HepG2 (cell line): Measurements from ENCODE around the gene LYPD4. TPM values are rescaled to one million over a fixed set of nuclear protein-coding genes. Genes with fewer than 3 reads are reported as not detected.

Experiments
- ATAC-seq: fragments of 200-7000 bp; cut with Tn5 transposase; 3 replicates; pipeline ENCODE4 v1.9.1; 2020; ENCODE audit warnings: mild to moderate bottlenecking, moderate library complexity
- BruUV-seq: library from RNA; stranded (reverse); fragments of 400-500 nt; replicated peaks from 2 replicates; lab custom pipeline; 2021; lab: Mats Ljungman, UMichigan
- CTCF ChIA-PET: fragments of 300-600 bp; formaldehyde crosslinking; extraction: SDS; loops from one replicate; lab custom pipeline; 2021; ENCODE audit warnings: low total read pairs, inconsistent platforms, low intra/inter-chr PET ratio; lab: Yijun Ruan, JAX
- POLR2A ChIA-PET: fragments of 350-600 bp; sonication (Branson Sonifier 250); formaldehyde crosslinking; loops from one replicate; lab custom pipeline; 2020; ENCODE audit warnings: antibody characterized with exemption, inconsistent platforms; lab: Yijun Ruan, JAX
- DNase-seq: peaks from one replicate; pipeline ENCODE4 v3.0.0-alpha.2; 2015; ENCODE audit warnings: low spot score
- FAIRE-seq: peaks from 3 replicates; lab custom pipeline; 2011; peaks lifted over from hg19 to GRCh38; lab: Jason Lieb, UNC
- H2AFZ ChIP-seq: one replicate; pipeline ENCODE4 v1.6.1; 2011; ENCODE audit warnings: low read length, inconsistent platforms
- H3K27ac ChIP-seq: fragments of 300-600 bp; 3 replicates; pipeline ENCODE4 v1.8.0; 2011; ENCODE audit warnings: mixed run types, mild to moderate bottlenecking, mixed read lengths, low read length, inconsistent platforms; ENCODE audit not compliant: insufficient read depth; ENCODE audit errors: extremely low read length
- H3K27me3 ChIP-seq, 2 experiments: fragments of 200-600 bp in 1 of 2; 2 replicates in 1 of 2; 3 replicates in 1 of 2; pipeline versions ENCODE4 v1.6.0 to v1.8.0; 2011; ENCODE audit warnings: low read length in 2 of 2, mild to moderate bottlenecking in 2 of 2, moderate library complexity in 2 of 2, inconsistent platforms in 1 of 2; ENCODE audit not compliant: insufficient read depth in 2 of 2, control insufficient read depth in 1 of 2
- H3K36me3 ChIP-seq, 2 experiments: fragments of 200-600 bp in 1 of 2; replicated peaks in 1 of 2; 2 replicates in 1 of 2; 3 replicates in 1 of 2; pipeline versions ENCODE4 v1.5.1 to v1.8.0; 2011; ENCODE audit warnings: low read length in 2 of 2, inconsistent platforms in 1 of 2; ENCODE audit not compliant: insufficient read depth in 2 of 2, control insufficient read depth in 1 of 2
- H3K4me1 ChIP-seq: 2 replicates; pipeline ENCODE4 v1.5.1; 2012; ENCODE audit warnings: low read length, inconsistent platforms; ENCODE audit not compliant: insufficient read depth
- H3K4me2 ChIP-seq: 2 replicates; pipeline ENCODE4 v1.6.0; 2011; ENCODE audit warnings: low read depth, low read length, inconsistent platforms
- H3K4me3 ChIP-seq, 3 experiments: fragments of 200-600 bp in 1 of 3; sonication (generic), shearing (Covaris generic) in 1 of 3; replicated peaks in 1 of 3; 2 replicates each; pipeline ENCODE4 v1.5.1; 2011 to 2016; ENCODE audit warnings: low read length in 3 of 3, inconsistent platforms in 2 of 3, low read depth in 2 of 3, mild to moderate bottlenecking in 2 of 3, control low read depth in 1 of 3, mixed read lengths in 1 of 3; ENCODE audit not compliant: insufficient read depth in 1 of 3
- H3K79me2 ChIP-seq: one replicate; pipeline ENCODE4 v1.6.1; 2011; ENCODE audit warnings: low read length, inconsistent platforms; ENCODE audit not compliant: insufficient read depth
- H3K9ac ChIP-seq: 2 replicates; pipeline ENCODE4 v1.6.0; 2011; ENCODE audit warnings: mild to moderate bottlenecking, low read depth, low read length, inconsistent platforms; ENCODE audit not compliant: insufficient read depth
- H3K9me3 ChIP-seq: 2 replicates; pipeline ENCODE4 v1.5.1; 2012; ENCODE audit warnings: mild to moderate bottlenecking, low read length
- H4K20me1 ChIP-seq: 2 replicates; pipeline ENCODE4 v1.6.0; 2011; ENCODE audit warnings: inconsistent platforms, mild to moderate bottlenecking, low read length, moderate library complexity; ENCODE audit not compliant: insufficient read depth
- AGO2 ChIP-seq: fragments of 200-400 bp; formaldehyde crosslinking; optimal IDR thresholded peaks from 2 replicates; pipeline ENCODE3; 2017; ENCODE audit warnings: mild to moderate bottlenecking, low read depth, low read length, moderate library complexity
- CREBL2 ChIP-seq: sonication (generic); formaldehyde crosslinking; IDR thresholded peaks from 2 replicates; pipeline ENCODE4 v1.8.1; 2023; ENCODE audit warnings: missing genetic modification reagents, mild to moderate bottlenecking, borderline replicate concordance
- FUBP1 ChIP-seq: sonication (generic); formaldehyde crosslinking; IDR thresholded peaks from 2 replicates; pipeline ENCODE4 v1.5.1; 2020; ENCODE audit warnings: missing genetic modification reagents, mild to moderate bottlenecking, borderline replicate concordance
- HNRNPL ChIP-seq: fragments of 200-400 bp; formaldehyde crosslinking; IDR thresholded peaks from 2 replicates; pipeline ENCODE4 v1.6.1; 2017; ENCODE audit warnings: mild to moderate bottlenecking, low read depth, low read length
- KDM3A ChIP-seq: IDR thresholded peaks from 2 replicates; pipeline ENCODE4 v1.6.1; 2018; ENCODE audit warnings: low read depth, missing compliant biosample characterization
- KDM5B ChIP-seq: sonication (generic); formaldehyde crosslinking; IDR thresholded peaks from 2 replicates; pipeline ENCODE4 v1.4.0; 2020; ENCODE audit warnings: missing genetic modification reagents, mild to moderate bottlenecking, borderline replicate concordance
- KLF15 ChIP-seq: sonication (generic); formaldehyde crosslinking; IDR thresholded peaks from 2 replicates; pipeline ENCODE4 v1.8.1; 2023; ENCODE audit warnings: borderline replicate concordance, mild to moderate bottlenecking, inconsistent platforms, missing genetic modification reagents, mixed read lengths
- MED1 ChIP-seq: sonication (generic); formaldehyde crosslinking; IDR thresholded peaks from 2 replicates; pipeline ENCODE4 v1.4.0; 2020; ENCODE audit warnings: missing genetic modification reagents
- MEF2D ChIP-seq: sonication (generic); formaldehyde crosslinking; IDR thresholded peaks from 2 replicates; pipeline ENCODE4 v1.5.1; 2020; ENCODE audit warnings: mild to moderate bottlenecking, missing genetic modification reagents
- NAIF1 ChIP-seq: sonication (generic); formaldehyde crosslinking; IDR thresholded peaks from 2 replicates; pipeline ENCODE4 v1.5.0; 2020; ENCODE audit warnings: mild to moderate bottlenecking, missing genetic modification reagents, borderline replicate concordance
- NBN ChIP-seq: fragments of 450-650 bp; conservative IDR thresholded peaks from 2 replicates; pipeline ENCODE4 v1.6.1; 2017
- NR2F1 ChIP-seq, 2 experiments: fragments of 450-650 bp in 1 of 2; formaldehyde crosslinking in 1 of 2; IDR thresholded peaks; 2 replicates each; pipeline versions ENCODE4 v1.5.0 to v1.6.1; 2016 to 2020; ENCODE audit warnings: mild to moderate bottlenecking in 1 of 2, missing compliant biosample characterization in 1 of 2, missing genetic modification reagents in 1 of 2, moderate library complexity in 1 of 2
- POLR2AphosphoS5 ChIP-seq: IDR thresholded peaks from 2 replicates; pipeline ENCODE4 v1.6.1; 2012; ENCODE audit warnings: low read depth, low read length
- PRDM10 ChIP-seq: sonication (generic); formaldehyde crosslinking; IDR thresholded peaks from 2 replicates; pipeline ENCODE4 v1.4.0; 2020; ENCODE audit warnings: low read depth, missing genetic modification reagents
- SMYD3 ChIP-seq: sonication (generic); formaldehyde crosslinking; IDR thresholded peaks from 2 replicates; pipeline ENCODE4 v1.8.1; 2023; ENCODE audit warnings: mild to moderate bottlenecking, missing genetic modification reagents
- SNAPC2 ChIP-seq: sonication (generic); formaldehyde crosslinking; IDR thresholded peaks from 2 replicates; pipeline ENCODE4 v1.8.1; 2022; ENCODE audit warnings: mild to moderate bottlenecking, missing genetic modification reagents
- SP5 ChIP-seq: IDR thresholded peaks from 2 replicates; pipeline ENCODE4 v1.6.1; 2016; ENCODE audit warnings: low read depth, borderline replicate concordance
- ZNF251 ChIP-seq: sonication (generic); formaldehyde crosslinking; IDR thresholded peaks from 2 replicates; pipeline ENCODE4 v1.9.0; 2021; ENCODE audit warnings: mild to moderate bottlenecking, missing genetic modification reagents
- ZNF354B ChIP-seq: sonication (generic); formaldehyde crosslinking; IDR thresholded peaks from 2 replicates; pipeline ENCODE4 v1.8.0; 2022; ENCODE audit warnings: mild to moderate bottlenecking, missing genetic modification reagents
- ZNF614 ChIP-seq: IDR thresholded peaks from 2 replicates; pipeline ENCODE4 v1.6.1; 2018; ENCODE audit warnings: missing biosample characterization, missing genetic modification reagents, inconsistent platforms, borderline replicate concordance
- ZNF879 ChIP-seq: sonication (generic); formaldehyde crosslinking; IDR thresholded peaks from 2 replicates; pipeline ENCODE4 v1.8.1; 2023; ENCODE audit warnings: missing genetic modification reagents
- WGBS: methylation state at CpG from one replicate; pipeline ENCODE4 v1.1.6; 2017; ENCODE audit warnings: low lambda C conversion rate; 5-methylcytosine and 5-hydroxymethylcytosine counted together
- in situ Hi-C: cut with HindIII; loops from 2 replicates; pipeline ENCODE4 v1.10.0; 2017; ENCODE audit warnings: low pct_unique_long_range_greater_than_20kb; ENCODE audit not compliant: extremely low pct_ligation_motif_present
- intact Hi-C: fragments of 100-400 bp; cut with micrococcal nuclease; formaldehyde crosslinking; loops from one replicate; pipeline ENCODE4 v1.10.0; 2022; ENCODE audit not compliant: unreplicated experiment
- polyA plus RNA-seq, 8 experiments: library from polyadenylated mRNA; depleted of rRNA in 3 of 8; stranded (reverse) in 7 of 8; unstranded in 1 of 8; fragments of >200 nt; fragmentation: Illumina TruSeq in 4 of 8; extraction: Trizol in 4 of 8; gene quantifications; 2 replicates each; pipeline versions ENCODE4 v1.2.1 to v1.2.3, GENCODE V29; 2011 to 2016; ENCODE audit warnings: low read depth in 4 of 8, missing spikeins in 1 of 8, mixed read lengths in 1 of 8; ENCODE audit not compliant: insufficient read depth in 1 of 8
- total RNA-seq, 5 experiments: library from RNA; depleted of rRNA; stranded (reverse); fragments of >200 nt; fragmentation: Illumina TruSeq; extraction: Trizol; gene quantifications; 2 replicates each; pipeline ENCODE4 v1.2.3, GENCODE V29; 2016; ENCODE audit warnings: low read depth in 1 of 5

The LYPD4 gene
- total and polyA plus RNA-seq, 2 of the 13 experiments (the other 11 are each of a cell fraction or from before 2014, with no cell fraction given), result not detected

GRCh38 chr19:41869374-41869955 lies 25.0 kb upstream of the LYPD4 start:
- DNase-seq (no peak), FAIRE-seq (no peak), ATAC-seq (no peak)
- ChIA-PET CTCF (no interaction called here), POLR2A (interaction anchor here (6.9 kb wide), 1 partner anchor 10 kb away, joined by 72 read pairs; the partner anchor contains the start of gene RPS19)
- in situ Hi-C loops, result no loop called here
- WGBS, result 90% methylated on average over 10 of the region's 13 CpGs
- Histone ChIP-seq H4K20me1 (peaks cover 77% of the 10 kb centered on the region), H3K27me3 (no peaks in the 10 kb centered on the region), H3K9me3 (no peaks in the 10 kb centered on the region), H3K4me3 (no peak overlapping the region), H3K36me3 (peaks cover 23 to 63% of the 10 kb centered on the region in 2 experiments), H3K9ac (no peak overlapping the region), H3K79me2 (peaks cover 26% of the 10 kb centered on the region), H3K4me2 (no peak overlapping the region), H3K27ac (no peak overlapping the region), H3K4me1 (peaks cover 55% of the 10 kb centered on the region), H2AFZ (no peak overlapping the region)
- BruUV-seq, result no TSS peak
- intact Hi-C loops, result no loop called here
- no peak for TF ChIP-seq ZNF354B (CRISPR knock-in tag)
- no peak for TF ChIP-seq CREBL2 (CRISPR knock-in tag)
- no peak for TF ChIP-seq MEF2D (CRISPR knock-in tag)
- no peak for TF ChIP-seq KDM5B (CRISPR knock-in tag)
- TF ChIP-seq ZNF251 (CRISPR knock-in tag), result no peak
- TF ChIP-seq SMYD3 (CRISPR knock-in tag), result no peak
- TF ChIP-seq ZNF879 (CRISPR knock-in tag), result no peak
- no peak for TF ChIP-seq FUBP1 (CRISPR knock-in tag)
- no peak for TF ChIP-seq NR2F1 (CRISPR knock-in tag; IDR thresholded peaks at IDR 0.05)
- TF ChIP-seq SNAPC2, result no peak
- no peak for TF ChIP-seq ZNF614 (CRISPR knock-in tag)
- no peak for TF ChIP-seq KLF15 (CRISPR knock-in tag)
- TF ChIP-seq AGO2, result peak; percentile 82
- TF ChIP-seq HNRNPL, result 0 out of 2 replicates have a peak, but pooled peaks have one; percentile 28
- TF ChIP-seq NAIF1, result no peak
- no peak for TF ChIP-seq KDM3A
- TF ChIP-seq PRDM10 (CRISPR knock-in tag), result no peak
- TF ChIP-seq POLR2AphosphoS5, result peak; percentile 43; the same call in 1 of the 2 replicates
- TF ChIP-seq SP5 (CRISPR knock-in tag), result no peak
- no peak for TF ChIP-seq NBN
- no peak for TF ChIP-seq MED1
